Upper lobe of left lung (tissue), 4 donors: ENCODE results near the gene VSTM2B.

Source experiments
- EP300 ChIP-seq, 4 donors: sonication (generic); formaldehyde crosslinking; IDR thresholded peaks; one replicate each; pipeline ENCODE4 v1.5.1; 2017; ENCODE audit warnings: antibody characterized with exemption in 4 of 4, control low read depth in 2 of 4
- POLR2A ChIP-seq, 4 donors: fragments of 450-650 bp; IDR thresholded peaks; one replicate each; pipeline ENCODE4 v1.5.1; 2016 to 2017; ENCODE audit warnings: antibody characterized with exemption in 4 of 4, mild to moderate bottlenecking in 2 of 4
- POLR2AphosphoS5 ChIP-seq, 2 donors: sonication (generic); formaldehyde crosslinking; IDR thresholded peaks; one replicate each; pipeline ENCODE4 v1.5.1; 2017; ENCODE audit warnings: antibody characterized with exemption in 2 of 2
- TF ChIP-seq, protein P1 (sequence below), 6 experiments: fragments of 450-650 bp in 4 of 6; fragments of 200-600 bp in 2 of 6; sonication (generic) in 2 of 6; IDR thresholded peaks; one replicate each; pipeline ENCODE4 v1.5.1; 2016 to 2019; ENCODE audit warnings: antibody characterized with exemption in 6 of 6

DNA sequence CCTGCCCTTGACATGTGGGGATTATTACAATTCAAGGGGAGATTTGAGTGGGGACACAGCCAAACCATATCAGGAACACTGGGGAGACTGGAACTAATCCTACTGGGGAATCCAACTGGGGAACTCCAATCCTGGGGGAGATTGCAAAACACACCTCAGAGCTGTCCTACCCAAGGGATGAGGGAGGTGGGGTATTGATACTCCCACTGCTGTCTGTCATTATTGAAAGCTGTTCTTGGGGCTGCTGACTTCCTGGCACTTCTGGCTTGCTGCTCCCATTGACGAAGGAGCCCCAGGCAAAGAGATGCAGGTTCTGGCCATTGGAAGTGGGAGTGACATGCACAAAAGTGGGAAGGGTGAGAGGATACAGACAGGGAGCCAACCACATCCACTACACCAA, 55.6 kb downstream of the VSTM2B start:
- no peak for TF ChIP-seq POLR2A (IDR thresholded peaks at IDR 0.05)
- TF ChIP-seq, protein P1, sequence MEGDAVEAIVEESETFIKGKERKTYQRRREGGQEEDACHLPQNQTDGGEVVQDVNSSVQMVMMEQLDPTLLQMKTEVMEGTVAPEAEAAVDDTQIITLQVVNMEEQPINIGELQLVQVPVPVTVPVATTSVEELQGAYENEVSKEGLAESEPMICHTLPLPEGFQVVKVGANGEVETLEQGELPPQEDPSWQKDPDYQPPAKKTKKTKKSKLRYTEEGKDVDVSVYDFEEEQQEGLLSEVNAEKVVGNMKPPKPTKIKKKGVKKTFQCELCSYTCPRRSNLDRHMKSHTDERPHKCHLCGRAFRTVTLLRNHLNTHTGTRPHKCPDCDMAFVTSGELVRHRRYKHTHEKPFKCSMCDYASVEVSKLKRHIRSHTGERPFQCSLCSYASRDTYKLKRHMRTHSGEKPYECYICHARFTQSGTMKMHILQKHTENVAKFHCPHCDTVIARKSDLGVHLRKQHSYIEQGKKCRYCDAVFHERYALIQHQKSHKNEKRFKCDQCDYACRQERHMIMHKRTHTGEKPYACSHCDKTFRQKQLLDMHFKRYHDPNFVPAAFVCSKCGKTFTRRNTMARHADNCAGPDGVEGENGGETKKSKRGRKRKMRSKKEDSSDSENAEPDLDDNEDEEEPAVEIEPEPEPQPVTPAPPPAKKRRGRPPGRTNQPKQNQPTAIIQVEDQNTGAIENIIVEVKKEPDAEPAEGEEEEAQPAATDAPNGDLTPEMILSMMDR (IDR thresholded peaks at IDR 0.05) = no peak
- no peak for TF ChIP-seq POLR2AphosphoS5 (IDR thresholded peaks at IDR 0.05)
- no peak for TF ChIP-seq EP300 (IDR thresholded peaks at IDR 0.05)
